CD4-positive, alpha-beta memory T cell (primary cell): ENCODE results near the gene PLSCR3. TPM values are rescaled to one million over a fixed set of nuclear protein-coding genes. Genes with fewer than 3 reads are reported as not detected.

Experiments
- CTCF ChIA-PET: fragments of 350-600 bp; sonication (Branson Sonifier 250); formaldehyde crosslinking; loops from one replicate; lab custom pipeline; 2021; ENCODE audit warnings: inconsistent platforms; ENCODE audit not compliant: partially characterized antibody; lab: Charles Lee
- POLR2A ChIA-PET: fragments of 350-600 bp; sonication (Branson Sonifier 250); formaldehyde crosslinking; loops from one replicate; lab custom pipeline; 2021; ENCODE audit not compliant: partially characterized antibody; lab: Charles Lee
- DNase-seq, 5 donors: peaks; one replicate each; pipeline versions ENCODE4 v3.0.0 to v3.0.0-alpha.2; 2020 to 2022; ENCODE audit warnings: mixed read lengths in 1 of 5
- H3K27ac ChIP-seq: one replicate; pipeline ENCODE4 v1.7.0; 2013; ENCODE audit warnings: low read depth, low read length
- H3K27me3 ChIP-seq: 2 replicates; pipeline ENCODE4 v1.7.0; 2013; ENCODE audit warnings: mild to moderate bottlenecking, low read length, moderate library complexity; ENCODE audit not compliant: insufficient read depth
- H3K36me3 ChIP-seq: 2 replicates; pipeline ENCODE4 v1.7.0; 2013; ENCODE audit warnings: mild to moderate bottlenecking, low read length, moderate library complexity; ENCODE audit not compliant: insufficient read depth
- H3K4me1 ChIP-seq: 2 replicates; pipeline ENCODE4 v1.7.0; 2013; ENCODE audit warnings: mild to moderate bottlenecking, low read length, moderate library complexity; ENCODE audit not compliant: insufficient read depth
- H3K4me3 ChIP-seq, 2 donors: one replicate each; pipeline ENCODE4 v1.7.0; 2013; ENCODE audit warnings: low read length in 2 of 2, mild to moderate bottlenecking in 1 of 2
- H3K9me3 ChIP-seq, 2 donors: one replicate each; pipeline ENCODE4 v1.7.0; 2013; ENCODE audit warnings: low read length in 2 of 2, control low read depth in 1 of 2; ENCODE audit not compliant: control insufficient read depth in 1 of 2
- H3K27ac Mint-ChIP-seq, 7 donors: one replicate each; pipeline ENCODE4 v1.8.0; 2020 to 2021; ENCODE audit warnings: mixed read lengths in 7 of 7, mild to moderate bottlenecking in 6 of 7, inconsistent platforms in 3 of 7, moderate library complexity in 3 of 7
- H3K27me3 Mint-ChIP-seq, 2 donors: one replicate each; pipeline ENCODE4 v1.8.0; 2020 to 2021; ENCODE audit warnings: mixed read lengths in 2 of 2
- H3K36me3 Mint-ChIP-seq, 2 donors: one replicate each; pipeline ENCODE4 v1.8.0; 2020 to 2021; ENCODE audit warnings: mixed read lengths in 2 of 2, inconsistent platforms in 1 of 2, mild to moderate bottlenecking in 1 of 2
- H3K4me1 Mint-ChIP-seq, 4 donors: one replicate each; pipeline ENCODE4 v1.8.0; 2020 to 2021; ENCODE audit warnings: mixed read lengths in 4 of 4, mild to moderate bottlenecking in 1 of 4
- H3K4me3 Mint-ChIP-seq, 8 donors: one replicate each; pipeline ENCODE4 v1.8.0; 2020 to 2021; ENCODE audit warnings: mixed read lengths in 8 of 8, mild to moderate bottlenecking in 7 of 8, moderate library complexity in 6 of 8, inconsistent platforms in 3 of 8
- H3K9me3 Mint-ChIP-seq, 8 donors: one replicate each; pipeline ENCODE4 v1.8.0; 2020 to 2021; ENCODE audit warnings: mixed read lengths in 8 of 8, mild to moderate bottlenecking in 5 of 8, inconsistent platforms in 3 of 8, moderate library complexity in 1 of 8
- intact Hi-C: fragments of 100-400 bp; cut with micrococcal nuclease; formaldehyde crosslinking; loops from one replicate; pipeline ENCODE4 v1.15.1; 2023
- polyA plus RNA-seq, 2 donors: library from polyadenylated mRNA; unstranded; fragments of 300-500 nt; fragmentation: Illumina TruSeq; gene quantifications; one replicate each; pipeline ENCODE4 v1.2.3, GENCODE V29; 2021
- total RNA-seq, 2 experiments: library from RNA; stranded (reverse); gene quantifications; one replicate each; pipeline ENCODE4 v1.2.3, GENCODE V29; 2021

PLSCR3 gene
- total and polyA plus RNA-seq, 4 experiments from 2014 or later: 90.3 to 242 (median 133) TPM

DNA sequence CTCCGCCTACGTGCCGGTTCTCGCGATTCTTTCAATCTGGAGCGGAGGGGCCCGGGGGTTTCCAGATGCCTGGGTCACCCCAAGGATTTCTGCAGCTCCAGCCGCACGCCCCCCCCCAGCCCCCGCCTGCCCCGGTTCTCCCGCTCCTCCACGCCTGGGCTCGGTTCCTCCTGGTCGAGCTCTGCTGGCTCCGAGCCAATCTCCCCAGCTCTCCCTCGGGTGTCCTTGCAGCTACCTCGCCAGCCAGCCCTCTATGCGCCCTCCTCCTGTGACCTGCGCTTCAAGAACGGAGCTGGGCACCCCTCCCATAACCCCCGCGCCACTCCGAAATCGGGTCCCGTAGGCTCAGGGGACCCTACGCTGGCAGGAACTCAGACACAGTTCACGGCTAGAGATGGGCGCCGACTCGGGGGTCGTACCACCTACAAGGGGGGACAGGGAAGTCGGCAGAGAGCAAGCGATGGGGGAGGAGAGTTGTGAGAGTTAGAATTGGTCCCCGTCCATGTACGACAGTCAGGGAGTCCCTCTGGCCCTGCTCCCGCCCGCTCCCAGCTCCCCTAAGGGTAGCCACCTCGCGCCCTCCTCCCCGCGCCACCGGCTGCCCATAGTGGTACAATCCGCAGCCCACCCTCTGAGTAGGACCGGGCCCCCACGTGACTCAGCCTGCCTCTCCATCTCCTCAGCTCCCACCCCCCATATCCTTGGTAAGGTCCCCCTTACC, 45.9 kb upstream of the PLSCR3 start:
- Mint-ChIP-seq H3K4me1 (peaks cover 23 to 56% (median 36%) of the 10 kb centered on the region in 4 donors), H3K9me3 (no peaks in the 10 kb centered on the region), H3K27ac (peak overlapping the region in 4 of 7 donors; percentile 13 to 81 (median 58)), H3K4me3 (peak overlapping the region; percentile 48 to 91 (median 72)), H3K36me3 (peaks cover 5 to 7% of the 10 kb centered on the region in 2 donors), H3K27me3 (peaks cover 27 to 43% of the 10 kb centered on the region in 2 donors)
- no peaks in the 10 kb centered on the region for H3K9me3 ChIP-seq
- H3K36me3 ChIP-seq: no peaks in the 10 kb centered on the region
- ChIA-PET POLR2A (interaction anchor here (0.8 to 9.3 kb wide), 8 partner anchors 16 to 149 kb away, joined by 3 to 176 read pairs (median 6); partner anchors contain the start of genes ACAP1, MPDU1, POLR2A and SENP3), CTCF (interaction anchor here (0.7 to 5.4 kb wide), 6 partner anchors 14 to 121 kb away, joined by 3 to 88 read pairs (median 6); partner anchors contain the start of genes KCTD11, SENP3 and TMEM95)
- H3K4me3 ChIP-seq: peak overlapping the region in 1 of 2 donors; percentile 41
- no peak overlapping the region for H3K27ac ChIP-seq
- intact Hi-C loops: no loop called here
- peaks cover 51% of the 10 kb centered on the region for H3K4me1 ChIP-seq
- H3K27me3 ChIP-seq: peaks cover 38% of the 10 kb centered on the region
- DNase-seq: peak in 4 of 5 donors; percentile 19 to 54 (median 24)

DNA sequence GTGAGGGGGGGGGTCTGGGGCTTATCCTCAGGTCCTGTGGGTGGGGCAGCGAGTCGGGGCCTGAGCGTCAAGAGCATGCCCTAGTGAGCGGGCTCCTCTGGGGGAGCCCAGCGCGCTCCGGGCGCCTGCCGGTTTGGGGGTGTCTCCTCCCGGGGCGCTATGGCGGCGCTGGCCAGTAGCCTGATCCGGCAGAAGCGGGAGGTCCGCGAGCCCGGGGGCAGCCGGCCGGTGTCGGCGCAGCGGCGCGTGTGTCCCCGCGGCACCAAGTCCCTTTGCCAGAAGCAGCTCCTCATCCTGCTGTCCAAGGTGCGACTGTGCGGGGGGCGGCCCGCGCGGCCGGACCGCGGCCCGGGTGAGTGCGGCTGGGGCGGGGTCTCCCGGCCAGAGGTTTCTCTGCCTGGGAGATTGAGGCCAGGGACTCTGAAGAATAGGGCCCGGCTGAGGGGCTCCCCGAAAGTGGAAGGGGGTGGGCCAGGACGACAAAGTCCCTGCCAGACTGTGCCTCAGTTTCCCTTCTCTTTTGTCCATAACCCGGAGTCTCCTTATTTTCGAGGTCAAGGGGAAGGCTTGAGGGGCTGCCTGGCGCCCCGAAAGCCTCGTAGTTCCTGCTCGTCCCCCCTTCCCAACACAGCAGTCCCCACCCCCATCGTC, 45.3 kb upstream of the PLSCR3 start, which contains the start of gene FGF11:
TSS of gene FGF11 (plus strand) at position 51 of the 651 bp plus-strand sequence. CDS start at position 160, 109 bp downstream.
- Mint-ChIP-seq H3K9me3 (no peaks in the 10 kb centered on the region), H3K36me3 (peaks cover 5 to 9% of the 10 kb centered on the region in 2 donors), H3K27ac (peak within 1 kb of the TSS in 6 of 7 donors; percentile 36 to 98 (median 69)), H3K4me3 (peak within 1 kb of the TSS; percentile 57 to 91 (median 74)), H3K4me1 (peaks cover 25 to 56% (median 38%) of the 10 kb centered on the region in 4 donors), H3K27me3 (peaks cover 27 to 39% of the 10 kb centered on the region in 2 donors)
- intact Hi-C loops: no loop called here
- no peaks in the 10 kb centered on the region for H3K9me3 ChIP-seq
- peaks cover 35% of the 10 kb centered on the region for H3K27me3 ChIP-seq
- ChIA-PET POLR2A (interaction anchor here (0.8 to 9.3 kb wide), 7 partner anchors 16 to 150 kb away, joined by 3 to 176 read pairs (median 4); partner anchors contain the start of genes ACAP1, MPDU1, POLR2A and SLC35G6), CTCF (interaction anchor here (0.7 to 5.4 kb wide), 4 partner anchors 14 to 121 kb away, joined by 3 to 88 read pairs (median 8); partner anchors contain the start of genes KCTD11 and TMEM95)
- H3K4me3 ChIP-seq: peak within 1 kb of the TSS in 1 of 2 donors; percentile 41
- no peaks in the 10 kb centered on the region for H3K36me3 ChIP-seq
- no peak within 1 kb of the TSS for H3K27ac ChIP-seq
- H3K4me1 ChIP-seq: peaks cover 47% of the 10 kb centered on the region
- DNase-seq: peak in 1 of 5 donors; percentile 33

DNA sequence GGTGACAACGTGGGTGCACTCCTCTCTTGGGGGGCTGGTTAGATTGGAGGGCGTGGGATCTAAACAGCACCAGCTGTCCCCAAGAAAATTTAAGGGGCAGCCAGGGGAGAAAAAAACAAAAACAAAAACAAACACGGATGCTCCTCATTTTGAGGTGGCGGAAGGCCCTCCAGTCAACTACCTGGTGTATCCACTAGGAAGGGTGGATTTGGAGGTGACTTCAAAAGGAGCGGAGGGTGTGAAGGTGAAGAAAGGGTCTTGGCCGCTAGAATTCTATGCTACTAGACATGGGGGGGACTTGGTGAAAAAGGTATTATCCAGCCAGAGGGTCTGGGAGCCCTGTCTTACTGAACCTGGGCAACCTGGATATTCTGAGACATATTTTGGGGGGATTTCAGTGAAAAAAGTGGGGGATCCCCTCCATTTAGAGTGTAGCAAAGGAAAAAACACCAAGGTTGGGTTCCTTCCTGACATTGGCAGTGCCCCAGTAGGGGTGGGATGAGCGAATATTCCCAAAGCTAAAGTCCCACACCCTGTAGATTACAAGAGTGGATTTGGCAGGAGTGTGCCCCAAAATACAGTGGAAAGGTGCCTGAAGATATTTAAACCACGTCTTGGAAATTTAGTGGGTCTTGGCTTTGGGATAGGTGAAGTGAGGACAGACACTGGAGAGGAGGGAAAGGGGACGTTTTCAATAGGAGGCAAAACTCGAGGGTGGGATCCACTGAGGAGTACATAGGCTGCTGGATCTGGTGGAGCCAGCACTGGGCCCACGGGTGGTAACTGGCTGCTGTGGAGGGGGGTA, 44.5 kb upstream of the PLSCR3 start:
- Histone ChIP-seq H3K36me3 (no peaks in the 10 kb centered on the region), H3K9me3 (no peaks in the 10 kb centered on the region), H3K27ac (no peak overlapping the region), H3K4me1 (peaks cover 47% of the 10 kb centered on the region), H3K27me3 (peaks cover 30% of the 10 kb centered on the region), H3K4me3 (no peak overlapping the region)
- Mint-ChIP-seq H3K27ac (peak overlapping the region in 4 of 7 donors; percentile 51 to 98 (median 69)), H3K9me3 (no peaks in the 10 kb centered on the region), H3K36me3 (peaks cover 5 to 9% of the 10 kb centered on the region in 2 donors), H3K4me3 (peak overlapping the region; percentile 17 to 81 (median 68)), H3K4me1 (peaks cover 25 to 54% (median 37%) of the 10 kb centered on the region in 4 donors), H3K27me3 (peaks cover 25 to 33% of the 10 kb centered on the region in 2 donors)
- DNase-seq: peak in 1 of 5 donors; percentile 5
- intact Hi-C loops: no loop called here
- ChIA-PET CTCF (interaction anchor here (0.9 to 5.4 kb wide), 4 partner anchors 26 to 84 kb away, joined by 3 to 88 read pairs (median 28); partner anchors contain the start of genes KCTD11, POLR2A and TMEM95), POLR2A (interaction anchor here (0.9 to 9.3 kb wide), 9 partner anchors 17 to 248 kb away, joined by 3 to 176 read pairs (median 4); partner anchors contain the start of genes ACAP1, MPDU1, POLR2A and SENP3)

DNA sequence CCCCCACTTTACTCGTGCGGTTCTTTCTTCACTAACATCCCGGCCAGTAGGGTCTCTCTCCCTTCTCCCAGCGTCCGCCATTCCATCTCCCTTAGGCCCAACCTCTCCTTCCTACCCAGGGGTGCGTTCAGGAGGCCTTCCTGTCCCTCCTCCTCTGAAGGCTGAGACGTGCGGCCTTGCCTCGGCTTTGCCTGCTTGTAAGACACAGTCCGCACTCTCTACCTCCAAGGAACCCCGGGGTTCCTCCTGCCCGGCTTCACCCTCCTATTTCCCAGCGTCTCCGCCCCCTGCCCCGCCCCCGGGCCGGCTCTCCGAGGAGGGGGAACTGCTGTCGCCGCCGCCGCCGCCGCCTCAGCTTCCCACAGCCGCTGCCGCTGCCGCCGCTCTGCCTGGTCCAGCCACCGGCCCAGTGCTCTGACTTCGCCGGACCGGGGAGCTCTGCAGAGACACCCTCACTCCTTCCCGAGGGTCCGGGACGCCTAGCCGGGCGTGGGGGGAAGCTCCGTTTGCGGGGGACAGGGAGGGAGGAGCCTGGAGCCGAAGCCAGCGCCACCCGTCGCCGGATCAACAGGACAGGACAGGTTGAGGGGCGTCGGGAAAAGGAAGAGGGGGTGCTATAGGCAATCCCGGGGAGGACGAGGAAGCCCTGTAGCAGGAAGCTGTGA, 43.8 kb upstream of the PLSCR3 start:
- Mint-ChIP-seq H3K9me3 (no peaks in the 10 kb centered on the region), H3K4me3 (peak overlapping the region; percentile 64 to 81 (median 79)), H3K27ac (peak overlapping the region in 4 of 7 donors; percentile 39 to 98 (median 79)), H3K4me1 (peaks cover 25 to 54% (median 37%) of the 10 kb centered on the region in 4 donors), H3K36me3 (peaks cover 5 to 9% of the 10 kb centered on the region in 2 donors), H3K27me3 (peaks cover 22 to 26% of the 10 kb centered on the region in 2 donors)
- intact Hi-C loops: loop anchor here (1.0 to 2.0 kb wide), 6 partner anchors 41 to 391 kb away; partner anchors contain the start of genes KCTD11, SENP3 and ZBTB4
- Histone ChIP-seq H3K27ac (no peak overlapping the region), H3K4me1 (peaks cover 47% of the 10 kb centered on the region), H3K4me3 (no peak overlapping the region), H3K27me3 (peaks cover 26% of the 10 kb centered on the region), H3K9me3 (no peaks in the 10 kb centered on the region), H3K36me3 (no peaks in the 10 kb centered on the region)
- DNase-seq: peak; percentile 25 to 65 (median 35)
- POLR2A ChIA-PET: interaction anchor here (1.2 to 9.3 kb wide), 10 partner anchors 18 to 249 kb away, joined by 3 to 176 read pairs (median 22); partner anchors contain the start of genes ACAP1, POLR2A, SENP3 and SLC35G6
- CTCF ChIA-PET: interaction anchor here (0.9 to 5.4 kb wide), 10 partner anchors 9 to 128 kb away, joined by 3 to 88 read pairs (median 28); partner anchors contain the start of genes KCTD11, POLR2A, SENP3 and TMEM256

DNA sequence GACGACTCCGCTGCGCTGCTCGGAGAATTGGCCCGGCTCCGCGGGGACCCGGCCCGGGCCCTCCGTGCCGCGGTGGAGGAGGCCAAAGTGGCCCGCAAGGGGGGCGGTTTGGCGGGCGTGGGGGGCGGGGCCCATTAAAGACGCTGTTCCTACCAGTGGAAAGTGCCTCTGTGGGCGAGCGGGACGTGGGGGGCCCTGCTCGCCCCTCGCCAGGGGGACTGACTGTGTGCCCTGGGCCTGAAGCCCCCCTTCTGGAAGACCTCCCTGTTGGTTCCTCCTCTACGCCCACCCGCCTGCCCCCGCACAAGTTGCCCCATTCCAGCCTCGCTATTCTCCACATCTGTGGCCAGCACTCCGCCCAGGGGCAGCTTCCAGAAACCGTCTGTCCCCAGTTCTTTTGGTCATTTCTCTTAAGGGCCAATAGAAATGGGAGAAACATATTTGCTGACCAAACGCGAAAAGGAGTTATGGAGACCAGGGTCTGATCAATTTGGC, 43.1 kb upstream of the PLSCR3 start:
- Mint-ChIP-seq H3K4me1 (peaks cover 25 to 54% (median 37%) of the 10 kb centered on the region in 4 donors), H3K9me3 (no peaks in the 10 kb centered on the region), H3K4me3 (peak overlapping the region; percentile 69 to 96 (median 79)), H3K36me3 (peaks cover 5 to 9% of the 10 kb centered on the region in 2 donors), H3K27me3 (peaks cover 21% of the 10 kb centered on the region in 2 donors), H3K27ac (peak overlapping the region in 2 of 7 donors; percentile 39 to 98)
- peak in 1 of 5 donors; percentile 38 for DNase-seq
- Histone ChIP-seq H3K27ac (no peak overlapping the region), H3K4me1 (peaks cover 47% of the 10 kb centered on the region), H3K9me3 (no peaks in the 10 kb centered on the region), H3K27me3 (peaks cover 26% of the 10 kb centered on the region), H3K36me3 (no peaks in the 10 kb centered on the region), H3K4me3 (no peak overlapping the region)
- ChIA-PET POLR2A (interaction anchor here (0.8 to 9.3 kb wide), 36 partner anchors 8 to 392 kb away, joined by 3 to 176 read pairs (median 7); partner anchors contain the start of genes ACAP1, CHRNB1, KCTD11 and NEURL4), CTCF (interaction anchor here (0.8 to 5.4 kb wide), 42 partner anchors 10 to 391 kb away, joined by 3 to 88 read pairs (median 7); partner anchors contain the start of genes ACAP1, KCTD11, MPDU1 and NEURL4)
- intact Hi-C loops: loop anchor here (1.0 to 2.0 kb wide), 6 partner anchors 42 to 391 kb away; partner anchors contain the start of genes KCTD11, SENP3 and ZBTB4
